HepG2 (cell line): ENCODE data around the gene RREB1. TPM values are rescaled to one million over a fixed set of nuclear protein-coding genes. Genes with fewer than 3 reads are reported as not detected.

Experiments used
- ATAC-seq: fragments of 200-7000 bp; cut with Tn5 transposase; 3 replicates; pipeline ENCODE4 v1.9.1; 2020; ENCODE audit warnings: mild to moderate bottlenecking, moderate library complexity
- BruUV-seq: library from RNA; stranded (reverse); fragments of 400-500 nt; replicated peaks from 2 replicates; lab custom pipeline; 2021; lab: Mats Ljungman, UMichigan
- CTCF ChIA-PET: fragments of 300-600 bp; formaldehyde crosslinking; extraction: SDS; loops from one replicate; lab custom pipeline; 2021; ENCODE audit warnings: low total read pairs, inconsistent platforms, low intra/inter-chr PET ratio; lab: Yijun Ruan, JAX
- POLR2A ChIA-PET: fragments of 350-600 bp; sonication (Branson Sonifier 250); formaldehyde crosslinking; loops from one replicate; lab custom pipeline; 2020; ENCODE audit warnings: antibody characterized with exemption, inconsistent platforms; lab: Yijun Ruan, JAX
- DNase-seq: peaks from one replicate; pipeline ENCODE4 v3.0.0-alpha.2; 2015; ENCODE audit warnings: low spot score
- FAIRE-seq: peaks from 3 replicates; lab custom pipeline; 2011; peaks lifted over from hg19 to GRCh38; lab: Jason Lieb, UNC
- H2AFZ ChIP-seq: one replicate; pipeline ENCODE4 v1.6.1; 2011; ENCODE audit warnings: low read length, inconsistent platforms
- H3K27ac ChIP-seq: fragments of 300-600 bp; 3 replicates; pipeline ENCODE4 v1.8.0; 2011; ENCODE audit warnings: mixed run types, mild to moderate bottlenecking, mixed read lengths, low read length, inconsistent platforms; ENCODE audit not compliant: insufficient read depth; ENCODE audit errors: extremely low read length
- H3K27me3 ChIP-seq, 2 experiments: fragments of 200-600 bp in 1 of 2; 2 replicates in 1 of 2; 3 replicates in 1 of 2; pipeline versions ENCODE4 v1.6.0 to v1.8.0; 2011; ENCODE audit warnings: low read length in 2 of 2, mild to moderate bottlenecking in 2 of 2, moderate library complexity in 2 of 2, inconsistent platforms in 1 of 2; ENCODE audit not compliant: insufficient read depth in 2 of 2, control insufficient read depth in 1 of 2
- H3K36me3 ChIP-seq, 2 experiments: fragments of 200-600 bp in 1 of 2; replicated peaks in 1 of 2; 2 replicates in 1 of 2; 3 replicates in 1 of 2; pipeline versions ENCODE4 v1.5.1 to v1.8.0; 2011; ENCODE audit warnings: low read length in 2 of 2, inconsistent platforms in 1 of 2; ENCODE audit not compliant: insufficient read depth in 2 of 2, control insufficient read depth in 1 of 2
- H3K4me1 ChIP-seq: 2 replicates; pipeline ENCODE4 v1.5.1; 2012; ENCODE audit warnings: low read length, inconsistent platforms; ENCODE audit not compliant: insufficient read depth
- H3K4me2 ChIP-seq: 2 replicates; pipeline ENCODE4 v1.6.0; 2011; ENCODE audit warnings: low read depth, low read length, inconsistent platforms
- H3K4me3 ChIP-seq, 3 experiments: fragments of 200-600 bp in 1 of 3; sonication (generic), shearing (Covaris generic) in 1 of 3; replicated peaks in 1 of 3; 2 replicates each; pipeline ENCODE4 v1.5.1; 2011 to 2016; ENCODE audit warnings: low read length in 3 of 3, inconsistent platforms in 2 of 3, low read depth in 2 of 3, mild to moderate bottlenecking in 2 of 3, control low read depth in 1 of 3, mixed read lengths in 1 of 3; ENCODE audit not compliant: insufficient read depth in 1 of 3
- H3K79me2 ChIP-seq: one replicate; pipeline ENCODE4 v1.6.1; 2011; ENCODE audit warnings: low read length, inconsistent platforms; ENCODE audit not compliant: insufficient read depth
- H3K9ac ChIP-seq: 2 replicates; pipeline ENCODE4 v1.6.0; 2011; ENCODE audit warnings: mild to moderate bottlenecking, low read depth, low read length, inconsistent platforms; ENCODE audit not compliant: insufficient read depth
- H3K9me3 ChIP-seq: 2 replicates; pipeline ENCODE4 v1.5.1; 2012; ENCODE audit warnings: mild to moderate bottlenecking, low read length
- H4K20me1 ChIP-seq: 2 replicates; pipeline ENCODE4 v1.6.0; 2011; ENCODE audit warnings: inconsistent platforms, mild to moderate bottlenecking, low read length, moderate library complexity; ENCODE audit not compliant: insufficient read depth
- GATAD1 ChIP-seq: IDR thresholded peaks from 2 replicates; pipeline ENCODE4 v1.6.1; 2016; ENCODE audit warnings: missing genetic modification reagents, missing compliant biosample characterization
- IKZF5 ChIP-seq: IDR thresholded peaks from 2 replicates; pipeline ENCODE4 v1.6.1; 2018; ENCODE audit warnings: missing genetic modification reagents, mild to moderate bottlenecking, missing compliant biosample characterization
- MTA1 ChIP-seq: sonication (generic); formaldehyde crosslinking; IDR thresholded peaks from 2 replicates; pipeline ENCODE4 v1.4.0; 2020; ENCODE audit warnings: missing genetic modification reagents, mild to moderate bottlenecking, borderline replicate concordance
- PTBP1 ChIP-seq: fragments of 200-400 bp; formaldehyde crosslinking; IDR thresholded peaks from 2 replicates; pipeline ENCODE4 v1.6.1; 2018; ENCODE audit warnings: low read length, low read depth; ENCODE audit not compliant: poor library complexity, severe bottlenecking
- SUZ12 ChIP-seq: fragments of 150-350 bp; IDR thresholded peaks from 2 replicates; pipeline ENCODE4 v1.6.1; 2014; ENCODE audit warnings: low read depth, low read length
- TAF1 ChIP-seq: sonication (generic); formaldehyde crosslinking; IDR thresholded peaks from 2 replicates; pipeline ENCODE4 v1.4.0; 2020; ENCODE audit warnings: missing genetic modification reagents
- TEF ChIP-seq: sonication (generic); formaldehyde crosslinking; IDR thresholded peaks from 2 replicates; pipeline ENCODE4 v1.5.0; 2020; ENCODE audit warnings: missing genetic modification reagents
- ZBTB7A ChIP-seq: sonication (generic); formaldehyde crosslinking; IDR thresholded peaks from 2 replicates; pipeline ENCODE4 v1.8.0; 2022; ENCODE audit warnings: mild to moderate bottlenecking, missing genetic modification reagents
- ZFP62 ChIP-seq: sonication (generic); formaldehyde crosslinking; IDR thresholded peaks from 2 replicates; pipeline ENCODE4 v1.4.0; 2020; ENCODE audit warnings: missing genetic modification reagents
- ZNF205 ChIP-seq: IDR thresholded peaks from 2 replicates; pipeline ENCODE4 v1.6.1; 2018; ENCODE audit warnings: missing biosample characterization, missing genetic modification reagents
- ZNF34 ChIP-seq: sonication (generic); formaldehyde crosslinking; IDR thresholded peaks from 2 replicates; pipeline ENCODE4 v1.4.0; 2020; ENCODE audit warnings: mild to moderate bottlenecking, missing genetic modification reagents, borderline replicate concordance
- ZNF550 ChIP-seq: sonication (generic); formaldehyde crosslinking; IDR thresholded peaks from 2 replicates; pipeline ENCODE4 v1.4.0; 2020; ENCODE audit warnings: mild to moderate bottlenecking, missing genetic modification reagents, borderline replicate concordance
- ZNF777 ChIP-seq: sonication (generic); formaldehyde crosslinking; IDR thresholded peaks from 2 replicates; pipeline ENCODE4 v1.4.0; 2020; ENCODE audit warnings: missing genetic modification reagents
- WGBS: methylation state at CpG from one replicate; pipeline ENCODE4 v1.1.6; 2017; ENCODE audit warnings: low lambda C conversion rate; 5-methylcytosine and 5-hydroxymethylcytosine counted together
- in situ Hi-C: cut with HindIII; loops from 2 replicates; pipeline ENCODE4 v1.10.0; 2017; ENCODE audit warnings: low pct_unique_long_range_greater_than_20kb; ENCODE audit not compliant: extremely low pct_ligation_motif_present
- intact Hi-C: fragments of 100-400 bp; cut with micrococcal nuclease; formaldehyde crosslinking; loops from one replicate; pipeline ENCODE4 v1.10.0; 2022; ENCODE audit not compliant: unreplicated experiment
- polyA plus RNA-seq, 8 experiments: library from polyadenylated mRNA; depleted of rRNA in 3 of 8; stranded (reverse) in 7 of 8; unstranded in 1 of 8; fragments of >200 nt; fragmentation: Illumina TruSeq in 4 of 8; extraction: Trizol in 4 of 8; gene quantifications; 2 replicates each; pipeline versions ENCODE4 v1.2.1 to v1.2.3, GENCODE V29; 2011 to 2016; ENCODE audit warnings: low read depth in 4 of 8, missing spikeins in 1 of 8, mixed read lengths in 1 of 8; ENCODE audit not compliant: insufficient read depth in 1 of 8
- total RNA-seq, 5 experiments: library from RNA; depleted of rRNA; stranded (reverse); fragments of >200 nt; fragmentation: Illumina TruSeq; extraction: Trizol; gene quantifications; 2 replicates each; pipeline ENCODE4 v1.2.3, GENCODE V29; 2016; ENCODE audit warnings: low read depth in 1 of 5

RREB1 gene
- total and polyA plus RNA-seq, 2 of the 13 experiments (the other 11 are each of a cell fraction or from before 2014, with no cell fraction given): 6.1 to 23.2 TPM

DNA sequence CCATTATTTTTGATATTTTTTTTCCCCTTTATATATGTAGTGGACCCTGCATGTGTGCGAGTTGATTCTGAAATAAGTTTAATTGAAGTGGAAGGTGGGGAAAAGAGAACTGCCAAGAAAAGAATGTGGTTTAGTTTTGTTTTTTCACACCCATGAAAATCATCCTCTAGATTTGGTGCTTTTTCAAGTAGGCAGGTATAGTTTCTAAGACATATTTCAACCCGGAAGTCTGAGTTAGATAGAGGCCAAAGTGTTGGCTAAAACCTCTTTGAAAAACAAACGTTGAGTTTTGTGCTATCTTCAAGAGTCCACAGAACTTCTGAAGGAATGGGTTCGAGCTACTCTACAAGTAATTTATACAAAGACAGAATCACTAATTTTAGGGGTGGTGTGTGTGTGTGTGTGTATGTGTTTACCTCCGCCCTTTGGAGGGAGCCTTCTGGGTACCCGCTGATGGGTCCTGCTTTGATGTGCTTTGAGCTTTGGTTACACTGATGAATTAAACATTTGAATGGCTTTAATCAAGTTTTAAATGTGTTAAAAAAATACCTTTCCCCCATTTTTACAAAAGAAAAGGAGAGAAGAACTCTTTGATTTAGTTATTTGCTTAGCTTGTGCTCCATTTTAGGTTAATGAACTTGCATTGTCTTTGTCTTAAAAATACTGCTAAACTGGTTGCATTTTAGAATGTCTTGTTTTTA, 2.5 kb downstream of the RREB1 start:
- TF ChIP-seq TAF1 (CRISPR knock-in tag) (no peak), SUZ12 (no peak), ZNF34 (CRISPR knock-in tag) (no peak), ZNF205 (CRISPR knock-in tag) (no peak), ZFP62 (CRISPR knock-in tag) (no peak), PTBP1 (no peak), GATAD1 (CRISPR knock-in tag) (no peak), ZNF777 (CRISPR knock-in tag) (no peak), IKZF5 (CRISPR knock-in tag) (no peak), TEF (CRISPR knock-in tag) (no peak), ZBTB7A (CRISPR knock-in tag) (no peak), MTA1 (CRISPR knock-in tag) (no peak), ZNF550 (CRISPR knock-in tag) (no peak)
- Histone ChIP-seq H2AFZ (no peak overlapping the region), H3K27me3 (no peaks in the 10 kb centered on the region; a peak in 1 of 5 replicates), H4K20me1 (peaks cover 57% of the 10 kb centered on the region), H3K79me2 (peaks cover 72% of the 10 kb centered on the region), H3K9ac (peak overlapping the region; percentile 91), H3K4me1 (peaks cover 67% of the 10 kb centered on the region), H3K4me2 (peak overlapping the region; percentile 98), H3K9me3 (no peaks in the 10 kb centered on the region), H3K4me3 (peak overlapping the region; percentile 91 to 98 (median 97); a peak in 5 of 6 replicates), H3K36me3 (no peaks in the 10 kb centered on the region; a peak in 2 of 5 replicates), H3K27ac (no peak overlapping the region)
- no peak for ATAC-seq
- intact Hi-C loops: no loop called here
- FAIRE-seq: no peak
- POLR2A ChIA-PET: interaction anchor here (1.2 to 3.1 kb wide), 3 partner anchors 19 to 50 kb away, joined by 4 to 13 read pairs (median 6); no protein-coding TSS in a partner anchor
- CTCF ChIA-PET: no interaction called here
- DNase-seq: no peak
- in situ Hi-C loops: no loop called here
- no TSS peak for BruUV-seq
- WGBS: 35% methylated on average over 6 of the region's 6 CpGs
